Activated naive CD8-positive, alpha-beta T cell treated with anti-CD3 and anti-CD28 coated beads, Interleukin-2, amount 10 ng/mL, durations not matched to agents 7 days and 5 days (primary cell): ENCODE measurements around the gene ZSWIM4. TPM values are rescaled to one million over a fixed set of nuclear protein-coding genes. Genes with fewer than 3 reads are reported as not detected.
"Not testable (repeated sequence)": the region's sequence is repeated elsewhere in the genome, so short reads cannot be mapped to it uniquely, and the experiment has no call there.

Source experiments
- ATAC-seq: fragments of 150-1000 bp; cut with Tn5 transposase; one replicate; pipeline ENCODE4 v1.10.0; 2021; ENCODE audit warnings: low read depth, moderate library complexity
- POLR2A ChIA-PET: fragments of 350-600 bp; sonication (Branson Sonifier 250); formaldehyde crosslinking; loops from one replicate; lab custom pipeline; 2021; ENCODE audit warnings: antibody characterized with exemption; lab: Charles Lee
- DNase-seq: peaks from one replicate; pipeline ENCODE4 v3.0.0; 2021
- H3K27ac Mint-ChIP-seq: one replicate; pipeline ENCODE4 v1.8.0; 2022; ENCODE audit warnings: mild to moderate bottlenecking, mixed read lengths
- H3K27me3 Mint-ChIP-seq: one replicate; pipeline ENCODE4 v1.8.0; 2022; ENCODE audit warnings: mild to moderate bottlenecking, moderate library complexity, mixed read lengths
- H3K36me3 Mint-ChIP-seq: one replicate; pipeline ENCODE4 v1.8.0; 2021; ENCODE audit warnings: mild to moderate bottlenecking, mixed read lengths
- H3K4me1 Mint-ChIP-seq: one replicate; pipeline ENCODE4 v1.8.0; 2021; ENCODE audit warnings: mixed read lengths
- H3K4me3 Mint-ChIP-seq: one replicate; pipeline ENCODE4 v1.8.0; 2022; ENCODE audit warnings: mild to moderate bottlenecking, moderate library complexity, mixed read lengths
- H3K9me3 Mint-ChIP-seq: one replicate; pipeline ENCODE4 v1.8.0; 2021; ENCODE audit warnings: mixed read lengths
- total RNA-seq, 2 experiments: library from RNA; stranded (reverse); gene quantifications; one replicate each; pipeline ENCODE4 v1.2.3, GENCODE V29; 2021

ZSWIM4 gene
- total RNA-seq, 2 experiments from 2014 or later: 9.6 to 9.9 TPM

DNA sequence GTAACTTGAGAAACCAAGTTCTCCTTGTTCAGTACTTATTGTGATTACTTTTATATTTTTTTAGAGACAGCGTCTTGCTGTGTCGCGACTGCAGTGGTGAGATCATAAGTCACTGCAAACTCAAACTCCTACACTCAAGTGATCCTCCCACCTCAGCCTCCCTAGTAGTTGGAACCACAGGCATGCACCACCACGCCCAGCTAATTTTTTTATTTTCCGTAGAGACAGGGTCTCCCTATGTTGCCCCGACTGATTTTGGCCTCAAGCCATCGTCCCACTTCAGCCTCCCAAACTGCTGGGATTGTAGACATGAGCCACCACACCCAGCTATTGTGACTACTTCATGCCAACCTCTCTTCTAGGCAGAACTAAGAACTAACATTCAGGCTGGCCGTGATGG is 12.7 kb upstream of the ZSWIM4 start:
- Mint-ChIP-seq H3K36me3 (peaks cover 3% of the 10 kb centered on the region), H3K4me1 (peaks cover 11% of the 10 kb centered on the region), H3K9me3 (no peaks in the 10 kb centered on the region), H3K27me3 (no peaks in the 10 kb centered on the region), H3K27ac (no peak overlapping the region), H3K4me3 (no peak overlapping the region)
- no peak for ATAC-seq
- DNase-seq: no peak
- POLR2A ChIA-PET: interaction anchor here (0.8 to 2.0 kb wide), 2 partner anchors 64 to 65 kb away, joined by 3 to 4 read pairs; no protein-coding TSS in a partner anchor

GRCh38 chr19:13783565-13784500 is 11.4 kb upstream of the ZSWIM4 start:
- Mint-ChIP-seq H3K27me3 (no peaks in the 10 kb centered on the region), H3K4me1 (peaks cover 20% of the 10 kb centered on the region), H3K9me3 (no peaks in the 10 kb centered on the region), H3K27ac (no peak overlapping the region), H3K36me3 (no peaks in the 10 kb centered on the region), H3K4me3 (no peak overlapping the region)
- ATAC-seq (no peak), DNase-seq (no peak)
- POLR2A ChIA-PET: interaction anchor here (0.6 to 3.8 kb wide), 9 partner anchors 9 to 438 kb away, joined by 3 to 32 read pairs (median 4); partner anchors contain the start of genes C19orf53, MRI1 and ZSWIM4

- peak overlapping the region; percentile 72 for H3K4me3 Mint-ChIP-seq
- no peaks in the 10 kb centered on the region for H3K36me3 Mint-ChIP-seq
- H3K27ac Mint-ChIP-seq: peak overlapping the region; percentile 74
- POLR2A ChIA-PET: interaction anchor here (0.6 to 3.8 kb wide), 9 partner anchors 10 to 439 kb away, joined by 3 to 32 read pairs (median 4); partner anchors contain the start of genes C19orf53, MRI1 and ZSWIM4
- peak; percentile 62 for ATAC-seq
- DNase-seq: peak; percentile 78
- H3K27me3 Mint-ChIP-seq: no peaks in the 10 kb centered on the region
- H3K9me3 Mint-ChIP-seq: no peaks in the 10 kb centered on the region
- peaks cover 24% of the 10 kb centered on the region for H3K4me1 Mint-ChIP-seq
Observed at GRCh38 chr19:13784731-13785452, 10.4 kb upstream of the ZSWIM4 start.

GRCh38 chr19:13788991-13789390 is 6.3 kb upstream of the ZSWIM4 start:
- no peaks in the 10 kb centered on the region for H3K27me3 Mint-ChIP-seq
- no peaks in the 10 kb centered on the region for H3K9me3 Mint-ChIP-seq
- POLR2A ChIA-PET: interaction anchor here (0.8 to 4.1 kb wide), 10 partner anchors 8 to 77 kb away, joined by 3 to 81 read pairs (median 10); partner anchors contain the start of genes C19orf53 and MRI1
- peak overlapping the region; percentile 98 for H3K27ac Mint-ChIP-seq
- H3K36me3 Mint-ChIP-seq: no peaks in the 10 kb centered on the region
- H3K4me3 Mint-ChIP-seq: peak overlapping the region; percentile 72
- DNase-seq (peak; percentile 47), ATAC-seq (peak; percentile 46)
- peaks cover 33% of the 10 kb centered on the region for H3K4me1 Mint-ChIP-seq

- Mint-ChIP-seq H3K36me3 (no peaks in the 10 kb centered on the region), H3K4me3 (no peak overlapping the region), H3K9me3 (no peaks in the 10 kb centered on the region), H3K4me1 (peaks cover 30% of the 10 kb centered on the region), H3K27ac (peak overlapping the region; percentile 17), H3K27me3 (no peaks in the 10 kb centered on the region)
- POLR2A ChIA-PET: interaction anchor here (1.2 to 4.1 kb wide), 3 partner anchors 12 to 57 kb away, joined by 3 to 53 read pairs (median 8); partner anchors contain the start of gene C19orf53
- ATAC-seq (no peak), DNase-seq (no peak)
Observed at GRCh38 chr19:13790354-13790753, 4.9 kb upstream of the ZSWIM4 start.

DNA sequence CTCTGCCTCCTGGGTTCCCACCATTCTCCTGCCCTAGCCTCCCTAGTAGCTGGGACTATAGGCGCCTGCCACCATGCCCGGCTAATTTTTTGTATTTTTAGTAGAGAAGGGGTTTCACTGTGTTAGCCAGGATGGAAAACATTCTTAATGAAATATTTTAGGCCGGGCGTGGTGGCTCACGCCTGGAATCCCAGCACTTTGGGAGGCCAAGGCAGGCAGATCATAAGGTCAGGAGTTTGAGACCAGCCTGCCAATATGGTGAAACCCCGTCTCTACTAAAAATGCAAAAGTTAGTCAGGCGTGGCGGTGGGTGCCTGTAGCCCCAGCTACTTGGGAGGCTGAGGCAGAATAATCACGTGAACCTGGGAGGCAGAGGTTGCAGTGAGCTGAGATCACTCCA is 1.9 kb upstream of the ZSWIM4 start:
- H3K36me3 Mint-ChIP-seq, H3K9me3 Mint-ChIP-seq, H3K27ac Mint-ChIP-seq, H3K27me3 Mint-ChIP-seq, H3K4me3 Mint-ChIP-seq, ATAC-seq, DNase-seq: not testable (repeated sequence)
- POLR2A ChIA-PET: interaction anchor here (0.7 to 6.3 kb wide), 2 partner anchors 44 to 73 kb away, joined by 4 to 86 read pairs; no protein-coding TSS in a partner anchor
- peaks cover 37% of the 10 kb centered on the region for H3K4me1 Mint-ChIP-seq

DNA sequence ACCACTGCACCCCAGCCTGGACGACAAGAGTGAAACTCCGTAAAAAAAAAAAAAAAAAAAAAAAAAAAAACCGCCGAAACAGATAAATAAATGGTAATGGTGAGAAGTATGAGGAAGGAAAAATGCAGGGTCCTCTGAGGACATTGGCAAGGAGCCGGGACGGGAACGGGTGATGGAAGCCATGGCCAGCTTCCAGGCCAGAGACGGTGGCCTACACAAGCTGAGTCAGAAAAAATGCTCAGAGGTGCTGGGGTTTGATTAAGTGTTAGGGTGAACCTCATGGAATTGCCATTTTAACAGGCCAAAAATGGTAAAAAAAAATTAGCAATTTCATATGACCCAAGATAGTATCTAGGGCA is 866 bp upstream of the ZSWIM4 start:
- H3K4me3 Mint-ChIP-seq: peak overlapping the region; percentile 99
- no peaks in the 10 kb centered on the region for H3K27me3 Mint-ChIP-seq
- H3K4me1 Mint-ChIP-seq: peaks cover 30% of the 10 kb centered on the region
- POLR2A ChIA-PET: interaction anchor here (0.7 to 6.3 kb wide), 8 partner anchors 13 to 67 kb away, joined by 3 to 86 read pairs (median 14); partner anchors contain the start of genes C19orf53 and MRI1
- H3K36me3 Mint-ChIP-seq: peaks cover 1% of the 10 kb centered on the region
- H3K9me3 Mint-ChIP-seq: no peaks in the 10 kb centered on the region
- ATAC-seq: no peak
- peak overlapping the region; percentile 96 for H3K27ac Mint-ChIP-seq
- no peak for DNase-seq

GRCh38 chr19:13795595-13796300 is 505 bp downstream of the ZSWIM4 start:
- Mint-ChIP-seq H3K27me3 (no peaks in the 10 kb centered on the region), H3K9me3 (no peaks in the 10 kb centered on the region), H3K36me3 (peaks cover 4% of the 10 kb centered on the region), H3K4me3 (peak overlapping the region; percentile 99), H3K4me1 (peaks cover 25% of the 10 kb centered on the region), H3K27ac (peak overlapping the region; percentile 94)
- DNase-seq: no peak
- peak; percentile 31 for ATAC-seq
- POLR2A ChIA-PET: interaction anchor here (0.5 to 6.3 kb wide), 16 partner anchors 8 to 211 kb away, joined by 3 to 86 read pairs (median 6); partner anchors contain the start of genes C19orf53 and RFX1

DNA sequence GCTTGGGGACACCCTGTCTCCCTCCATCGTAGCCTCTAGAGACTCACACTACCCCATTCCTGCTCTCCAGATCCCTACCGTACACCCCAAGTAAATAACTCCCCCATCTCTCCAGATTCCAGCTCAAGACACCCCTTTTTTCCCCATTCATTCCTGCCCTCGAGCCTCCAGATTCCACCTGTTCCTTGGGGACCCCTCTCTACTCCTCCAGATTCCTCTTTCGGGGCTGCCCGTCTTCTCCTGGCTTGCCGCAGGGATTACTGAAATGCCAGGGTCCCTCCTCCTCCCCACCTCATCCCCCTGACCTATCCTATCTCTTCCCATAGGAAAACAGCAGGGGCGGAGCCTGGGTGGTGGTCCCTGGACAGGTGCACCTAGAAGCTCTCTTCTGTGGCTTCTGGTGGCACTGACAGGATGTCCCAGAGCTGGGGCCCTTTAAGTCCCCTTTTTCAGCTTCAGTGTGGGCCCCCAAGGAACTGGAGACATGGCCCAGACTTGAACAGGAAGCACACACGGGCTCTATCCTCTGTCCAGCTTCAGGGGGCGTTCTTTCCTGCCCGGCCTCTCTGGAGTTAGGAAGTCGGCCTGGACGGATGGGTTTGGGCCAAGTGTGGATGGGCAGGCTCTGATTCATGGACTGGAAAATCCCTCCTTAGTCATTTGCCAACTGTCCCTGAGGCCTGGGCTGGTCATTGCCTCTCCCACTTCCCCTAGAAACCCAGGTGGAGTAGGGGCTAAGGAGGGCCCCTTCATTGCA is 1.2 kb downstream of the ZSWIM4 start:
- Mint-ChIP-seq H3K4me1 (peaks cover 25% of the 10 kb centered on the region), H3K9me3 (no peaks in the 10 kb centered on the region), H3K4me3 (peak overlapping the region; percentile 94), H3K27ac (peak overlapping the region; percentile 94), H3K27me3 (no peaks in the 10 kb centered on the region), H3K36me3 (peaks cover 7% of the 10 kb centered on the region)
- DNase-seq: no peak
- POLR2A ChIA-PET: interaction anchor here (0.5 to 6.3 kb wide), 13 partner anchors 8 to 120 kb away, joined by 3 to 86 read pairs (median 8); partner anchors contain the start of genes C19orf53 and MRI1
- no peak for ATAC-seq

DNA sequence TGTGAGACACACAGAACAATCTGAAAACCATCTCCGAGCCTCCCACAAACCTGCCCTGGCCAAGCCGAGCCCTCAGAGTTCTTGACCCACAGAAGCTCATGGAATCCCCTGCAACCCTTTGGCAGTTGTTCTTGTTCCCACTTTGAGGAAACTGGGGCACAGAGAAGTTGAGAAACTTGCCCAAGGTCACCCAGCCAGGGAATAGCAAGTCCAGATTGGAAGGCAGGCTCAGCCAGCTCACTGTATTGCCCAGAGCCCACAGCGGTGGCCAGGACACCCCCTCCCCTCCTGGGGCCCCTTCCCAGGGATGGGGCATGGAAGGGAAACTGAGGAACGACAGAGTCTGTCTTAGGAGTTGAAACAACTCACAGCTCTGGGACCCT is 1.8 kb downstream of the ZSWIM4 start:
- no peak overlapping the region for H3K4me3 Mint-ChIP-seq
- peaks cover 25% of the 10 kb centered on the region for H3K4me1 Mint-ChIP-seq
- POLR2A ChIA-PET: interaction anchor here (1.0 to 6.3 kb wide), 10 partner anchors 9 to 65 kb away, joined by 3 to 86 read pairs (median 12); partner anchors contain the start of genes C19orf53 and MRI1
- DNase-seq (no peak), ATAC-seq (no peak)
- peaks cover 7% of the 10 kb centered on the region for H3K36me3 Mint-ChIP-seq
- no peaks in the 10 kb centered on the region for H3K27me3 Mint-ChIP-seq
- H3K27ac Mint-ChIP-seq: no peak overlapping the region
- H3K9me3 Mint-ChIP-seq: no peaks in the 10 kb centered on the region

DNA sequence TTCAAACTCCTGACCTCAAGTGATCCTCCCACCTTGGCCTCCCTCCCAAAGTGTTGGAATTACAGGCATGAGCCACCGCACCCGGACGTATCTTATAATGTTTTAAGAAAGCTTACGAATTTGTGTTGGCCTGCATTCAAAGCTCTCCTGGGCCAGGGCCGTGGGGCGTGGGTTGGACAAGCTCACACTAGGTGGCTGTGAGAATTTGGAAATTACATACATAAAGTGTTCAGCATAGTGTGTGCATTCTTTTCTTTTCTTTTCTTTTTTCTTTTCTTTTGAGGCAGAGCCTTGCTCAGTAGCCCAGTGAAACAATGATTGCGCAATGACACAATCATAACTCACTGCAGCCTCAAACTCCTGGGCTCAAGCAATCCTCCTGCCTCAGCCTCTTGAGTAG is 2.6 kb downstream of the ZSWIM4 start:
- Mint-ChIP-seq H3K4me1 (peaks cover 25% of the 10 kb centered on the region), H3K27me3 (no peaks in the 10 kb centered on the region), H3K27ac (no peak overlapping the region), H3K4me3 (no peak overlapping the region), H3K9me3 (no peaks in the 10 kb centered on the region), H3K36me3 (peaks cover 7% of the 10 kb centered on the region)
- ATAC-seq (no peak), DNase-seq (no peak)
- POLR2A ChIA-PET: interaction anchor here (1.3 to 6.3 kb wide), 5 partner anchors 10 to 49 kb away, joined by 3 to 86 read pairs (median 11); partner anchors contain the start of gene MRI1

GRCh38 chr19:13799669-13800068 is 4.4 kb downstream of the ZSWIM4 start:
- Mint-ChIP-seq H3K4me3 (no peak overlapping the region), H3K27ac (no peak overlapping the region), H3K4me1 (peaks cover 18% of the 10 kb centered on the region), H3K36me3 (peaks cover 7% of the 10 kb centered on the region), H3K9me3 (no peaks in the 10 kb centered on the region), H3K27me3 (no peaks in the 10 kb centered on the region)
- POLR2A ChIA-PET: no interaction called here
- DNase-seq (no peak), ATAC-seq (no peak)
